ENCODE data around the gene HIGD1B.

- TF ChIP-seq CTCF (conservative IDR thresholded peaks at IDR 0.05; ENCODE audit: low read length) (no peak), EZH2phosphoT487 (IDR thresholded peaks at IDR 0.05; ENCODE audit: borderline replicate concordance, low read depth, low read length) (no peak)
These were observed 3.3 kb upstream of the HIGD1B start for GRCh38 chr17:44844390-44844830.

Measured in OCI-LY7 (cell line).